GM10847 (cell line): Measurements from ENCODE around the gene LRRTM3.

Experiments used
- POLR2A ChIP-seq: IDR thresholded peaks from 2 replicates; pipeline ENCODE4 v1.6.1; 2011; ENCODE audit not compliant: insufficient read length; ENCODE audit errors: extremely low read depth

The LRRTM3 gene

DNA sequence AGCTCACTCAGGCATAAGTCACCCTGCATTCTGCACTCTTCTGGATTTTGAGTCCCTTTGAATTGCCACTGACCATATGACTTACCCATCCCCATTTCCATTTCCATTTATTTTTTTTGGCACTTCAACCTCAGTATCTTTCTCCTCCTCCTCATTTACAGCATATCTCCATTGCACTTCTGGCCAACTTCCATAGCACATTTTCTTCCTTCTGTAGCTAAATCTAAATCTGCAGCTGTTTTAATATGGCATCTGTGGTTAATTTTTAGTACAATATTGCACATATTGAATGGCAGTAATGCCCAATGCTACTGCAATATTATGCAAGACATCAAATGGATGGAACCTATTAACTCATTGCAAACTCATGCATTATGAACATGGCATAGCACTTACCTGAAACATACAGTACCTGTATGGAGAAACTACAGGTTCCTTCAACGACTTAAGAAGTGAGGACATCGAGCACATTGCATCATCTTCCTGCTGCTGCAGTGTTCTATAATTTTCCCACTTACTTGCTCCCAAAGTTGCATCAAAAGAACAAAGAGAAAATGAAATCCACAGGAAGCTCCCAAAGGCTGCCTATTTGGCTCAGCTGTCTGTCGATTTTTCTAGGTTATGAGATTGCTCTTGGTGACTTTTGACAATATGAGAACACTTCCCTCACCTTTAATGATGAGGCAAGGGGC lies 55.7 kb downstream of the LRRTM3 start:
- no peak for TF ChIP-seq POLR2A

DNA sequence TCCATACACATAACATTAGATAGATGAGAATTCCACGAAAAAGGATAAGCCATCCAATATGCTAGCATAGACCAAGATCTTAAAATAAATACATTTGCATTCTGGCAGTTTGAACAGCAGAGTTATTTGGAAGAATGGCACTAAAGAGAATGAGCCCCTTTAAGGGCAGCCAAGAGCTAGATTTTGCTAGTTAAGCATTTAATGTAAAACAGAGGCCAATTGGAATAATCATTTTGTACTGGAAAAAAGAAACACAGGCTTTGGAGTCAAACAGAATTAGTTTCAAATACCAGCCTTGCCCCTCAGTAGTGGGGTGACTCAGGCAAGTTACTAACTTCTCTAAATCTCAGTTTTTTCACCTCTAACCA lies 56.2 kb downstream of the LRRTM3 start:
- no peak for TF ChIP-seq POLR2A

DNA sequence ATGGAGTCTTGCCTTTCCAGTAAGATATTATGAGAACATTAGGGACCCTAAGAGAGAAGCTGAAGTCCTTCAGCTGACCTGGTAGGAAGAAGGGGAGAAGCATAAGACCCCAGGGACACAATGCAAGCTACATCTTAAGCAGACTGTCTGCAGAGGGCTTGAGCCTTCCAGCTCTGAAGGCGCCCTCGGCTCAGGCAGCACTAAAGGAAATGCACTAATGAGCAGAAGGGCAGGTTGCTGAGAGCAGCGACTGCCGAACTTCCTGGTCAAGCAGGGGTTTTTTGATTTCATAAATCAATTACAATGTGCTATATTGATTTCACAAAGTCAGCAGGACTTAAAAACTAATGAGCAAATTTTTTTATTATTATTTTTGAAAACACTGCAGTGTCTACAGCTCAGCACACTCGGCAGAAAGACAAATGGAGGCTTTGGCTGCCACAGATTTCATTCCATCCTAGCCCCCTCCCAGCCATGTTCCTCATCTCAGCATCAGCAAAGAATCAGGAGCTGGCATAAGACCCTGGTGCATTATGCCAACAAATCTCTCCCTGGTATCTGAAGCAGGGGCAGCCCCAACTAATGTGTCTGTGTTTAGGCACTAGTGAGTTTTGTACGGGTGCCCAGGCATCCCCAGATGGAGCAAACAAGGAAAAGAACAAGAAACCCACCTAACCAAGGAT lies 57.1 kb downstream of the LRRTM3 start:
- no peak for TF ChIP-seq POLR2A

DNA sequence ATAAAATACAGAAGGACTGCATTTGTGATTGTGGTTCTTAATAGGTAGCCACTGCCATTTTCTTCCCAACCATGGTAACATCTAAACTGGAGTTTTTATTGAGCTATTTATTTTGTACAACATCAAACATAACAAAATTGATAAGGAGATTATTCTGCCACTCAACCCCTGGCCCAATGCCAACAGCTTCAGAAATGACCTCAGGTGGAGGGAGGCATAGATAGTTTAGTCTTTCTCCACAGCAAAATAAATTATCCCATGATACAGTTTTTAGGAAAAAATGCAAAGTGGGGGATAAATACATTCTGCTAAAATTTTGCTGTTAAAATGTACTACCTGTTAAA lies 57.6 kb downstream of the LRRTM3 start:
- no peak for TF ChIP-seq POLR2A

DNA sequence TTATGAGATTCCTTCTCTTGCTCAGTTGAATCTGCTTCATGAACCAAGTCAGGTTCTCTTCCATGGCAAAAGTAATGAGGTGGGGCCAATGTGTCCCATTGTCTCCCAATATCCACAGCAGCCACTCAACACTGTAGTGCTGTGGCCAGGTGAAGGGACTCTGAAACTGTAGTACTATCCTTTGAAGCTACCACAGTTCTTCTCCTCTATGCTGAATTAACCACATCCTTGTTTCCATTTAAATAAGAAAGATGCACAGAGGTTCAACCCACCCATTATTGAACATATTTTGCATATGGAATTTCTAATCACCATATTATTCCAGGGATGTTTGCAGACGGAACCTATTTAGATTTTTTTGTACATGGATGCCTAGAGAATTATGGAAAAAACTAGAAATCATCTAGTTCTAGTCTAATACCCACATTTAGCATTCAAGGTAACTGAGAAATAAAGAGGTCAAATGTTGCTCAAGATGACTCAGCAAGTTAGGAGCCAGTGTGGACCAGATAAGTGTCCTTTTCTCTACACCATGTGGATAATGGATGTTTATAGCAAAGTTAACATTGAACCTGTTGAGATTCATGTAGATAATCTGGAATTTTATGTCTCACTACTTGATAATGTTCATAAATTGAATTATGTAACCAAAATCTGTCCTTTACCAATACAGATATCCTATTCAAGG lies 64.5 kb downstream of the LRRTM3 start:
- TF ChIP-seq POLR2A, result no peak

DNA sequence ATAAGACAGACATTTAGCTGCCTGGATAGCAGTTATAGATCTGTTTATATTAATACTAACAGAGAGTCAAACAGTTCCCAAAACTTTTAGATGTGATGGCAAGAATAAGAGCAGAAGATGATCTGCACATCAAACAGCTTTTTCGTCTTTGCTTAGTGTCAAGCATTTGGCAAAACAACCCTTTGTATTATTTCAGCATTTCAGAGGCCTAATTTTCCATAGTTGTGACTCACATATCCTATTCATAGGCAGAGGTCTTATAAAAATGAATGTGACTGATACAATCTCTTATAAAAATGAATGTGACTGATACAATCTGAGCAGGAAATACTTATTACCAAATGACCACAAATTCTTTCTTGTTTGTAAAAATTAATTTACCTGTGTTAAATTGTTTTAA lies 71.2 kb downstream of the LRRTM3 start:
- no peak for TF ChIP-seq POLR2A

DNA sequence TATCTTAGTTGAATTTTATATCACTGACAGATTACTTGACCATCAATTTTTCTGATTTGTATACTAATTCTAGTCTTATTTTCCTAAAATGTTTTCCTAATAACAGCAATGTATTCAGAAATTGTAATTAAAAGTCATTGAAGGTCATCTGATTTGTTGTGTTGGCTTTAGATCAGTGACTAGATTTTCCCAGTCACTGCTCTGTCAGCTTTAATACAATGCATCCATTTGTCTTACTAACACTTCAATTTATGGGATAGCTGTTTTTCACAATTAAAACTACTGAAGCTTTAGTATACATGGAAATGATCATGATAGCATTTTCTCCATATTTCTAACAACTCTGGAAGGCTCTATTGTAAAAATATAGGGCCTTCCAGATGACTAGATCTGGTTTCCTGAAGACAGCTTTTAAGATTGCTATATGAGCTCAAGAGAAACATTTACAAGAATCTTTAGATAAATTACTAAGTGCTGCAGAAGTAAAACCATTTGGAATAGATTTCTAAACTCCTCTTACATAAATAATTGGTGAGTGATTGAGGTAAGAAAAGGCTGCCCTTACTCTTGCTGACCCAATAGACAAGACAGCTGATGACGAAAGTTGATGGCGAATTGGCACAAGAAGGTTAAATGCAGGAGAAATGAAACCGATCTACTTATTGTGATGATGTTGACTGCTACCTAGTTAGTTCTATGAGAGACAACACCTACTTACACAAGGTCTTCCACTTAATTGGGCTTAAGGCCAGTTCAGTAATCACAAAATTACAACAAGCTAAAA lies 74.1 kb downstream of the LRRTM3 start:
- TF ChIP-seq POLR2A, result no peak

DNA sequence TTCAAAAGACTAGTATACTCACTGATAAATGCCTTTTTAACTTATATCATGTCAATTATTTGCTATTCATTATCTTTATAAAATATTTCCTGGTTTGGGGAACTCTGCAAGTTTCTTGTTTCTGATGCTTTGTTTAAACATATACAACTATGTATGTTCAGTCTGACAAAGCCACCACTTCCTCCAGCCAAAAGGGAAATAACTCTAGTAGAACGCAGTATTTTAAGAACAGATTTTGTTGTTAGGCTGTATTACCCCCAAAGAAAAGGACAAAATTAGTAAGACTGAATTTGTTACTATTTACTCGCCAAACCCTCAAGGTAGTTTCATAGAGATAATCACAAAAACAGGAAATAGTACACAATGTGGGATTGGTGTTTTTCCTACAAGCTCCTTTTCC lies 78.9 kb downstream of the LRRTM3 start:
- TF ChIP-seq POLR2A, result no peak

DNA sequence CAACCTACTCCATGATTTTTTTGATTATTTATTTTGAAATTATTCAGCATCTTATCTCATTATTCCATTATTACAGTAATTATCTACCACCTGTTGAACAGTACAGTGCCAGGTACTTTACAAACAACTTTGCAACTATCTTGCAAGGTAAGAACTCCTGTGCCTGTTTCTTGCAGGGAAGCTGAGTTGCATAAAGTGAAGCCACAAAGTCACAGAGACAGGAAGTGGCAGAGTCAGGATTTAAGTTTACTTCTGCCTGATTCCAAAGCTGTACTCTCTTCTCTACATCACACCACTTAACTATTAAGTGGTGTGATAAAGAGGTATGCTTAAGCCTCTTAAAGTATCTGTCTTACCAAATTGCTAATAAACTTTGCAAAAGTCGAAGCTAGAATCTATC lies 80.1 kb downstream of the LRRTM3 start:
- TF ChIP-seq POLR2A, result no peak

DNA sequence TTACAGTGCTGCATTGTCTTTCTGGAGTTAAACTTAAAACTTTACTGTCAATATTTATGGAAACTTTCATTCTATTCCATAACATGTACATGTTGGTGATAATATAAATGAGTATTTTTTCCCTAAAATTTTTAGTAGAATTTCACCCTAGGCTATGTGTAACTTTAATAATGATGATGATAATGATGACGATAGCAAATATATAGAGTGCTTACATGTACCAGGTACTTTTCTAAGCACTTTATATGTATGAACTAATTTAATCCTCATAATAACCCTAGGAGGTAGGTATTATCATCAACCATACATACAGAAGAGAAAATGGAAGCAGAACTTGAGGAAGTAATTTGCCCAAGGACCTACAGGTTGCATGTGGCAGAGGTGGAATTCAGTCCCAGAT lies 85.6 kb downstream of the LRRTM3 start:
- TF ChIP-seq POLR2A, result no peak

DNA sequence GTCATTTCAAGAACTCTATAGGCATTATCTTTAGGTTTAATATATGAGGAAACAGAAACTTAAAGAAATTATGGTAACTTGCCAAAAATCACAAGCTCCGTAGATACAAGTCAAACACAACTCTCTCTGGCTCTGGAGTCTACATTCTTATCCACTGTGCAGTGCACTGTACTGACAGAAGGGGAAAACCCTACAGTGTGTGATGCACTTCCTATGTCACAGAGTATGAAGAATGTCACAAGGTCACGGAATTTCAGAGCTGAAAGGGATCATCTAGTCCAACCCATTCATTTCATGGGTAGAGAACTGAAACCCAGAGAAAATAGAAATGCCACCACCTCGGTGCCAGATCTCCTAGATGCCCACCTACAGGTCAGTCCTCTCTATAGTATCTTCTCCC lies 86.1 kb downstream of the LRRTM3 start:
- TF ChIP-seq POLR2A, result no peak

DNA sequence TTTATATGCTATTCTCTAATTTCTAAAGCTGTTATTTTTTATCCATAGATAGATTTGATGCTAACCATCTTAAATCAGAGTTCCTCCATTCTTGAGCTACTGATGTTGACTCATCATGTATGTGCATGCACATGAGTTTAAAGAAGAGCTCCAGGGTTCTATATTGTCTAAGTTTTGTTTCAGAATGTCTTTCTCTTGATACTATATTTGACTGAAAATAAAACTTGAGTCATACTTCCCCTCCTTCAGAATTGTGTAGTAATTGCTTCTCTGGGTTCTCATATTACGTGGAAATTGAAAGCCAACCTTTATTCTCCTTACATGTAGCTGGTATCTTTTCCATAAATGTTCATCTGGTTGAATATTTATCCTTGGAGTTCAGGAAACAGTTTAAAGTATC lies 89.4 kb downstream of the LRRTM3 start:
- no peak for TF ChIP-seq POLR2A

DNA sequence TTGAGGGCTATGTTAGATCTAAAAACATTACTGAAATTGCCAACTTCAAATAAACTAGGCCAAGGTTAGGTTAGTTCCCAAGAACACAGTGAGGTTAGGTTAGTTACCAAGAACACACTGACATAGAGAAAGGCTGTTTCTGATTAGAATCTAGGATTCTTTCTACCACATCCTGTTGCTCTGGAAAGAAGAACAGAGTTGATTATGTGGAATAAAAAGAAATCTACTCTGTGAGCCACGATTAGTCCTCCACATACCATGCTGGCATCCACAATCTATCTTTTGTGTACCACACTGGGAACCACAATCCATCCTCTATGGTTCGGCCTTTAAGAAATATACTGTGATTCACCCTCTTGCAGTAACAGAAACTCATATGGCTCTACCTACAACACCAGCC lies 91.4 kb downstream of the LRRTM3 start:
- no peak for TF ChIP-seq POLR2A

DNA sequence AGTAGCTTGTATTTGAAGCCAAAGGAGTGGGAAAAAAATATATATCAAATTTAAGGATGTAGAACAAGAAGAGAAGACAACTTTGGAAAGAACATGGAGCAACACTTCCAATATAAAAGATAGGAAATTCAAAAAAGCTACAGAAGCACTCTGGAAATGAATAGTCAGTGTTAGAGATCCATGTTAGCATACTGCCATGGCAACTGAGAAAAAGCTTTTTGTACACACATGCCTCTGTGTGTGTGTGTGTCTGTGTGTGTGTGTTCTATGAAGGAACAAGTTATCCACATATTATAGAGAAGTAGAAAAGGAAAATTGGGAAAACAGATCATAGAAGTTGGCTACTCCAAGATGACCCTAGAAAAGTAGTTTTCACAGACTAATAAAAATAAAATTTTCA lies 96.3 kb downstream of the LRRTM3 start:
- TF ChIP-seq POLR2A, result no peak

DNA sequence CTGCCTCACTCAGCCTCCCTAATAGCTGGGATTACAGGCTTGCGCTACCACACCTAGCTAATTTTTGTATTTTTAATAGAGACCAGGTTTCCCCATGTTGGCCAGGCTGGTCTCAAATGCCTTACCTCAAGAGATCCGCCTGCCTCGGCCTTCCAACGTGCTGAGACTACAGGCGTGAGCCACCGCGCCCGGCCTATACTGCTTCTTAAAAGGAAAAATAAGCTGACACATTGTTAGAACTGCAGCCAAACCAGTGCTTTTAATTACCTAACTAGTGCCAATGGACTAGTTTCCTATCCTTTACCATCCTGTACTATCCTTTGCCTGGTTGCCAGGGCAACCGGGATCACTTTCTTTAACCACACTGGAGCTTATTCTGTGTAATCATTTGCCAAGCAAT lies 108.0 kb downstream of the LRRTM3 start:
- no peak for TF ChIP-seq POLR2A

DNA sequence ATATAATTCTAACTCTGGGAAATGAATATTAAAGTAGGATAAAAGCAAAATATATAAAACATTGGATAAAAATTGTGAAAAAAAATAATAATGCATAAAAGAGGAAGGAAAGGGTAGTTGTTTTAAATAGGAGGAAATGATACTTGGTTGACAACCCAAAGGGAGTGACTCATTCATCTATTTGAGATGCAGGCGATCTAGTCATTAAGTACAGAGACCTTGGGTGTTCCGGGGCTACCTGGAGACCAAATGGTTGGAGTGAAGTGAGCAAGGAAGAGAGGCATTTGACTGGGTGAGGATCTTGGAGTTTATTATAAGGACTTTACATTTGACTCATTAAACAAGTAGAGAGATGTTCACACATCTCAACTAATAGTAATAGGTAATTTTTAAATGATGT lies 111.0 kb downstream of the LRRTM3 start:
- no peak for TF ChIP-seq POLR2A
